HepG2 (cell line): ENCODE data around the gene WDR81. TPM values are rescaled to one million over a fixed set of nuclear protein-coding genes. Genes with fewer than 3 reads are reported as not detected.

Experiments
- AKAP8 ChIP-seq: sonication (generic); formaldehyde crosslinking; IDR thresholded peaks from 2 replicates; pipeline ENCODE4 v1.5.1; 2020; ENCODE audit warnings: mild to moderate bottlenecking, missing genetic modification reagents
- CHD4 ChIP-seq: fragments of 200-600 bp; sonication (generic); IDR thresholded peaks from 2 replicates; pipeline ENCODE4 v1.7.0; 2017; ENCODE audit warnings: mild to moderate bottlenecking, low read length, borderline replicate concordance
- FOXK1 ChIP-seq: sonication (generic); formaldehyde crosslinking; IDR thresholded peaks from 2 replicates; pipeline ENCODE4 v1.4.0; 2020; ENCODE audit warnings: low read depth, missing genetic modification reagents, borderline replicate concordance
- HNF4A ChIP-seq: sonication (generic); formaldehyde crosslinking; IDR thresholded peaks from 2 replicates; pipeline ENCODE4 v1.4.0; 2020; ENCODE audit warnings: missing genetic modification reagents
- HOXA7 ChIP-seq: sonication (generic); formaldehyde crosslinking; IDR thresholded peaks from 2 replicates; pipeline ENCODE4 v1.8.1; 2022; ENCODE audit warnings: mild to moderate bottlenecking, missing genetic modification reagents, moderate library complexity
- KDM2A ChIP-seq: sonication (generic); formaldehyde crosslinking; IDR thresholded peaks from 2 replicates; pipeline ENCODE4 v1.4.0; 2020; ENCODE audit warnings: low read depth, missing genetic modification reagents, borderline replicate concordance
- MATR3 ChIP-seq: sonication (generic); formaldehyde crosslinking; IDR thresholded peaks from 2 replicates; pipeline ENCODE4 v1.4.0; 2020; ENCODE audit warnings: missing genetic modification reagents
- NBN ChIP-seq: fragments of 450-650 bp; conservative IDR thresholded peaks from 2 replicates; pipeline ENCODE4 v1.6.1; 2017
- NFE2 ChIP-seq: sonication (generic); formaldehyde crosslinking; IDR thresholded peaks from 2 replicates; pipeline ENCODE4 v1.4.0; 2020; ENCODE audit warnings: missing genetic modification reagents
- NFYC ChIP-seq: IDR thresholded peaks from 2 replicates; pipeline ENCODE4 v1.6.1; 2016; ENCODE audit warnings: missing genetic modification reagents, missing compliant biosample characterization
- NR2F2 ChIP-seq: IDR thresholded peaks from 2 replicates; pipeline ENCODE4 v1.6.1; 2012; ENCODE audit warnings: low read depth, inconsistent platforms, borderline replicate concordance
- PAWR ChIP-seq: sonication (generic); formaldehyde crosslinking; IDR thresholded peaks from 2 replicates; pipeline ENCODE4 v1.4.0; 2020; ENCODE audit warnings: missing genetic modification reagents, mild to moderate bottlenecking, borderline replicate concordance
- SOX6 ChIP-seq, 2 experiments: fragments of 450-650 bp in 1 of 2; sonication (generic) in 1 of 2; formaldehyde crosslinking in 1 of 2; IDR thresholded peaks; 2 replicates each; pipeline versions ENCODE4 v1.4.0 to v1.6.1; 2017 to 2020; ENCODE audit warnings: antibody characterized with exemption in 1 of 2, mild to moderate bottlenecking in 1 of 2, missing genetic modification reagents in 1 of 2
- TBX3 ChIP-seq: fragments of 450-650 bp; IDR thresholded peaks from 2 replicates; pipeline ENCODE4 v1.6.1; 2017; ENCODE audit warnings: antibody characterized with exemption, mild to moderate bottlenecking, inconsistent platforms, borderline replicate concordance
- THAP11 ChIP-seq: IDR thresholded peaks from 2 replicates; pipeline ENCODE4 v1.6.1; 2016; ENCODE audit warnings: missing biosample characterization, missing genetic modification reagents
- THYN1 ChIP-seq: sonication (generic); formaldehyde crosslinking; IDR thresholded peaks from 2 replicates; pipeline ENCODE4 v1.8.1; 2023; ENCODE audit warnings: low read depth, mild to moderate bottlenecking, moderate library complexity, missing genetic modification reagents, borderline replicate concordance
- ZC3H13 ChIP-seq: sonication (generic); formaldehyde crosslinking; IDR thresholded peaks from 2 replicates; pipeline ENCODE4 v1.8.1; 2023; ENCODE audit warnings: mild to moderate bottlenecking, missing genetic modification reagents, moderate library complexity
- ZFP36L2 ChIP-seq: sonication (generic); formaldehyde crosslinking; IDR thresholded peaks from 2 replicates; pipeline ENCODE4 v1.4.0; 2020; ENCODE audit warnings: missing genetic modification reagents
- ZNF317 ChIP-seq: sonication (generic); formaldehyde crosslinking; IDR thresholded peaks from 2 replicates; pipeline ENCODE4 v1.5.0; 2020; ENCODE audit warnings: mild to moderate bottlenecking, missing genetic modification reagents
- ZNF564 ChIP-seq: sonication (generic); formaldehyde crosslinking; IDR thresholded peaks from 2 replicates; pipeline ENCODE4 v1.8.1; 2023; ENCODE audit warnings: mild to moderate bottlenecking, missing genetic modification reagents
- ZNF598 ChIP-seq: sonication (generic); formaldehyde crosslinking; IDR thresholded peaks from 2 replicates; pipeline ENCODE4 v1.5.1; 2020; ENCODE audit warnings: mild to moderate bottlenecking, missing genetic modification reagents, borderline replicate concordance
- polyA plus RNA-seq, 8 experiments: library from polyadenylated mRNA; depleted of rRNA in 3 of 8; stranded (reverse) in 7 of 8; unstranded in 1 of 8; fragments of >200 nt; fragmentation: Illumina TruSeq in 4 of 8; extraction: Trizol in 4 of 8; gene quantifications; 2 replicates each; pipeline versions ENCODE4 v1.2.1 to v1.2.3, GENCODE V29; 2011 to 2016; ENCODE audit warnings: low read depth in 4 of 8, missing spikeins in 1 of 8, mixed read lengths in 1 of 8; ENCODE audit not compliant: insufficient read depth in 1 of 8
- total RNA-seq, 5 experiments: library from RNA; depleted of rRNA; stranded (reverse); fragments of >200 nt; fragmentation: Illumina TruSeq; extraction: Trizol; gene quantifications; 2 replicates each; pipeline ENCODE4 v1.2.3, GENCODE V29; 2016; ENCODE audit warnings: low read depth in 1 of 5
- TF ChIP-seq, protein P1 (sequence below): sonication (generic); formaldehyde crosslinking; IDR thresholded peaks from 2 replicates; pipeline ENCODE4 v1.8.0; 2022; ENCODE audit warnings: mild to moderate bottlenecking, missing genetic modification reagents, moderate library complexity
- TF ChIP-seq, protein P2 (sequence below): sonication (generic); formaldehyde crosslinking; IDR thresholded peaks from 2 replicates; pipeline ENCODE4 v1.8.1; 2023; ENCODE audit warnings: mild to moderate bottlenecking, missing genetic modification reagents
- TF ChIP-seq, protein P3 (sequence below): sonication (generic); formaldehyde crosslinking; conservative IDR thresholded peaks from 2 replicates; pipeline ENCODE4 v1.8.0; 2022; ENCODE audit warnings: mild to moderate bottlenecking, moderate library complexity, missing genetic modification reagents
- TF ChIP-seq, protein P4 (sequence below): sonication (generic); formaldehyde crosslinking; IDR thresholded peaks from 2 replicates; pipeline ENCODE4 v1.9.0; 2021; ENCODE audit warnings: missing genetic modification reagents, mild to moderate bottlenecking, borderline replicate concordance

WDR81 gene
- total and polyA plus RNA-seq, 2 of the 13 experiments (the other 11 are each of a cell fraction or from before 2014, with no cell fraction given), result 9.1 to 16.7 TPM

DNA sequence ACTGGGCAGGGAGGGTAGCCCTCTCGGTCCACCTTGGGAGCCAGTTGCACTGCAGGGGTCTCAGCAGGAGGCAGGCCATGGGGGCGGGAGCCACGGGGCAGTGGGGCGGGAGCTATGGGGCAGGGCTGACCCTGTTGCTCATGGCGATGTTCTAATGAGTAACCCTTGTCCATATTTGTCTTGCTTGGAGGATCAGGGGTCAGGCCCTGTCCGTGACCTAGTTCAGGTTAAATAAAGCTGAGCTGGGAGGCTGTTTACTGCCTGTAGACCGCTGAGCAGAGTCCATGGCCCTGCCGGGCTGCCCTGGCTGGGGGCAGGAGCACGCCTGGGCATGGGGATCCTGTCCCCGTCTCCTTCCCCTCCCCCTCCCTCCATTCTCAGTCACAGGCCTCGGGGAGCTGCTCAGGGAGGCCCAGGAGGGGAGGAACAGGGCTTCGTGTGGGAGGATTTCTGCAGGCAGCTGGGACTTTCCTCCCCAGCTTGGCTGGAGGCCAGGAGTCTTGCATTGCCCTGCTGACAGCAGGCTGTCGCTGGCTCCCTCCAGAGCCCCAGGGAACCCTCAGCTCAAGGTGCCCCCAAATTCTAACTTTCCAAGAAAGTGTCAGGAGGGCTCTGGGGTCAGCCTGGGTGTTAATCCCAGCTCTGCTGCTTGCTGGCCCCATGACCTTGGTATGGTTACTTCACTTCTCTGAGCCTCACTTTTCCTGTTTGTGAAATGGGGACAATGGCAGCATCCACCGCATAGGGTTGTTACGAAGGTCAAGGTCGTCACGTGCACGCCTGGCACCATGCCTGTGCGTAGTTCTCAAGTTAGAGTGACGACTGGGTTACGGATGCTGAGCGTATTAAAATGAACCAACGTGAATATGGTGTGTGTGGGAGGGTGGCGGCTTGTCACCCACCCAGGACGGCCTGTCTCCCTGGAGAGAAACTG is 12.1 kb downstream of the WDR81 start (continued):
- TF ChIP-seq CHD4 (peak; percentile 98), HNF4A (CRISPR knock-in tag) (peak; percentile 98), PAWR (CRISPR knock-in tag) (no peak), NR2F2 (peak; percentile 99), KDM2A (0 out of 2 replicates have a peak, but pooled peaks have one; percentile 25), SOX6 (IDR thresholded peaks at IDR 0.05) (no peak), SOX6 (CRISPR knock-in tag; IDR thresholded peaks at IDR 0.05) (peak; percentile 95), THAP11 (CRISPR knock-in tag) (peak; percentile 78), NFE2 (CRISPR knock-in tag) (no peak), ZNF598 (no peak), HOXA7 (CRISPR knock-in tag) (no peak), THYN1 (CRISPR knock-in tag) (no peak), AKAP8 (CRISPR knock-in tag) (peak; percentile 88), NFYC (no peak; the same call in 1 of the 2 replicates), NBN (no peak), MATR3 (no peak), FOXK1 (CRISPR knock-in tag) (peak; percentile 92), ZC3H13 (CRISPR knock-in tag) (no peak; the same call in none of the 2 replicates), TBX3 (peak; percentile 13; the same call in 1 of the 2 replicates), ZNF317 (no peak), ZNF564 (CRISPR knock-in tag) (peak; percentile 63; the same call in 1 of the 2 replicates), ZFP36L2 (no peak)
- TF ChIP-seq, protein P1, sequence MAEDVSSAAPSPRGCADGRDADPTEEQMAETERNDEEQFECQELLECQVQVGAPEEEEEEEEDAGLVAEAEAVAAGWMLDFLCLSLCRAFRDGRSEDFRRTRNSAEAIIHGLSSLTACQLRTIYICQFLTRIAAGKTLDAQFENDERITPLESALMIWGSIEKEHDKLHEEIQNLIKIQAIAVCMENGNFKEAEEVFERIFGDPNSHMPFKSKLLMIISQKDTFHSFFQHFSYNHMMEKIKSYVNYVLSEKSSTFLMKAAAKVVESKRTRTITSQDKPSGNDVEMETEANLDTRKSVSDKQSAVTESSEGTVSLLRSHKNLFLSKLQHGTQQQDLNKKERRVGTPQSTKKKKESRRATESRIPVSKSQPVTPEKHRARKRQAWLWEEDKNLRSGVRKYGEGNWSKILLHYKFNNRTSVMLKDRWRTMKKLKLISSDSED (CRISPR knock-in tag), result no peak
- TF ChIP-seq, protein P2, sequence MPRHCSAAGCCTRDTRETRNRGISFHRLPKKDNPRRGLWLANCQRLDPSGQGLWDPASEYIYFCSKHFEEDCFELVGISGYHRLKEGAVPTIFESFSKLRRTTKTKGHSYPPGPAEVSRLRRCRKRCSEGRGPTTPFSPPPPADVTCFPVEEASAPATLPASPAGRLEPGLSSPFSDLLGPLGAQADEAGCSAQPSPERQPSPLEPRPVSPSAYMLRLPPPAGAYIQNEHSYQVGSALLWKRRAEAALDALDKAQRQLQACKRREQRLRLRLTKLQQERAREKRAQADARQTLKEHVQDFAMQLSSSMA (CRISPR knock-in tag), result no peak; the same call in 1 of the 2 replicates
- TF ChIP-seq, protein P3, sequence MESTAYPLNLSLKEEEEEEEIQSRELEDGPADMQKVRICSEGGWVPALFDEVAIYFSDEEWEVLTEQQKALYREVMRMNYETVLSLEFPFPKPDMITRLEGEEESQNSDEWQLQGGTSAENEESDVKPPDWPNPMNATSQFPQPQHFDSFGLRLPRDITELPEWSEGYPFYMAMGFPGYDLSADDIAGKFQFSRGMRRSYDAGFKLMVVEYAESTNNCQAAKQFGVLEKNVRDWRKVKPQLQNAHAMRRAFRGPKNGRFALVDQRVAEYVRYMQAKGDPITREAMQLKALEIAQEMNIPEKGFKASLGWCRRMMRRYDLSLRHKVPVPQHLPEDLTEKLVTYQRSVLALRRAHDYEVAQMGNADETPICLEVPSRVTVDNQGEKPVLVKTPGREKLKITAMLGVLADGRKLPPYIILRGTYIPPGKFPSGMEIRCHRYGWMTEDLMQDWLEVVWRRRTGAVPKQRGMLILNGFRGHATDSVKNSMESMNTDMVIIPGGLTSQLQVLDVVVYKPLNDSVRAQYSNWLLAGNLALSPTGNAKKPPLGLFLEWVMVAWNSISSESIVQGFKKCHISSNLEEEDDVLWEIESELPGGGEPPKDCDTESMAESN (CRISPR knock-in tag), result peak; percentile 88
- TF ChIP-seq, protein P4, sequence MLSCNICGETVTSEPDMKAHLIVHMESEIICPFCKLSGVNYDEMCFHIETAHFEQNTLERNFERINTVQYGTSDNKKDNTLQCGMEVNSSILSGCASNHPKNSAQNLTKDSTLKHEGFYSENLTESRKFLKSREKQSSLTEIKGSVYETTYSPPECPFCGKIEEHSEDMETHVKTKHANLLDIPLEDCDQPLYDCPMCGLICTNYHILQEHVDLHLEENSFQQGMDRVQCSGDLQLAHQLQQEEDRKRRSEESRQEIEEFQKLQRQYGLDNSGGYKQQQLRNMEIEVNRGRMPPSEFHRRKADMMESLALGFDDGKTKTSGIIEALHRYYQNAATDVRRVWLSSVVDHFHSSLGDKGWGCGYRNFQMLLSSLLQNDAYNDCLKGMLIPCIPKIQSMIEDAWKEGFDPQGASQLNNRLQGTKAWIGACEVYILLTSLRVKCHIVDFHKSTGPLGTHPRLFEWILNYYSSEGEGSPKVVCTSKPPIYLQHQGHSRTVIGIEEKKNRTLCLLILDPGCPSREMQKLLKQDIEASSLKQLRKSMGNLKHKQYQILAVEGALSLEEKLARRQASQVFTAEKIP (CRISPR knock-in tag), result no peak
